Natural killer cell (primary cell): ENCODE results near the gene LHFPL3. TPM values are rescaled to one million over a fixed set of nuclear protein-coding genes. Genes with fewer than 3 reads are reported as not detected.
"Not testable (repeated sequence)": the region's sequence is repeated elsewhere in the genome, so short reads cannot be mapped to it uniquely, and the experiment has no call there.

Experiments used
- ATAC-seq, 3 donors: fragments of 150-1000 bp in 2 of 3; fragments of 200-7000 bp in 1 of 3; cut with Tn5 transposase; 1 replicate in 1 of 3; 2 replicates in 2 of 3; pipeline ENCODE4 v1.10.0; 2021; ENCODE audit warnings: mild to moderate bottlenecking in 2 of 3, moderate library complexity in 2 of 3
- DNase-seq, 2 donors: peaks; one replicate each; pipeline versions ENCODE4 v3.0.0 to v3.0.0-alpha.2; 2013 to 2021; ENCODE audit warnings: mixed read lengths in 1 of 2
- H3K27ac ChIP-seq: one replicate; pipeline ENCODE4 v1.5.1; 2013; ENCODE audit warnings: mild to moderate bottlenecking, low read length
- H3K27me3 ChIP-seq: one replicate; pipeline ENCODE4 v1.6.1; 2013; ENCODE audit warnings: low read length; ENCODE audit not compliant: control insufficient read depth, insufficient read depth
- H3K36me3 ChIP-seq: one replicate; pipeline ENCODE4 v1.6.1; 2013; ENCODE audit warnings: low read length; ENCODE audit not compliant: control insufficient read depth, insufficient read depth
- H3K4me1 ChIP-seq: one replicate; pipeline ENCODE4 v1.6.1; 2013; ENCODE audit warnings: low read length; ENCODE audit not compliant: control insufficient read depth, insufficient read depth
- H3K4me3 ChIP-seq: one replicate; pipeline ENCODE4 v1.5.1; 2013; ENCODE audit warnings: low read length
- H3K9me3 ChIP-seq: one replicate; pipeline ENCODE4 v1.6.1; 2013; ENCODE audit warnings: low read length; ENCODE audit not compliant: control insufficient read depth, insufficient read depth
- H3K27ac Mint-ChIP-seq, 2 donors: one replicate each; pipeline ENCODE4 v1.8.0; 2022; ENCODE audit warnings: mild to moderate bottlenecking in 2 of 2, mixed read lengths in 2 of 2, moderate library complexity in 1 of 2
- H3K27me3 Mint-ChIP-seq, 2 donors: one replicate each; pipeline ENCODE4 v1.8.0; 2022; ENCODE audit warnings: low read depth in 2 of 2, mixed read lengths in 2 of 2
- H3K36me3 Mint-ChIP-seq: one replicate; pipeline ENCODE4 v1.8.0; 2022; ENCODE audit warnings: mixed read lengths
- H3K4me1 Mint-ChIP-seq, 2 donors: one replicate each; pipeline ENCODE4 v1.8.0; 2022; ENCODE audit warnings: mixed read lengths in 2 of 2
- H3K4me3 Mint-ChIP-seq: one replicate; pipeline ENCODE4 v1.8.0; 2022; ENCODE audit warnings: mild to moderate bottlenecking, moderate library complexity, mixed read lengths
- H3K9me3 Mint-ChIP-seq, 2 donors: one replicate each; pipeline ENCODE4 v1.8.0; 2022; ENCODE audit warnings: mixed read lengths in 2 of 2
- WGBS: methylation state at CpG from one replicate; pipeline ENCODE4 v1.1.7; 2013; ENCODE audit warnings: missing lambda C conversion rate; ENCODE audit not compliant: insufficient coverage; 5-methylcytosine and 5-hydroxymethylcytosine counted together
- intact Hi-C: fragments of 100-400 bp; cut with micrococcal nuclease; formaldehyde crosslinking; loops from one replicate; pipeline ENCODE4 v1.14.2; 2022
- total RNA-seq, 4 donors: library from RNA; stranded (reverse); fragments of 120-200 nt in 1 of 4; gene quantifications; one replicate each; pipeline versions ENCODE4 v1.2.3 to v1.2.4, GENCODE V29; 2013 to 2022
- TF ChIP-seq, protein P1 (sequence below): fragments of 200-600 bp; IDR thresholded peaks from one replicate; pipeline ENCODE4 v1.8.0; 2022; ENCODE audit warnings: antibody characterized with exemption

Gene LHFPL3
- total RNA-seq, 3 donors from 2014 or later (not counting 1 experiment from before 2014, with no cell fraction given): not detected

DNA sequence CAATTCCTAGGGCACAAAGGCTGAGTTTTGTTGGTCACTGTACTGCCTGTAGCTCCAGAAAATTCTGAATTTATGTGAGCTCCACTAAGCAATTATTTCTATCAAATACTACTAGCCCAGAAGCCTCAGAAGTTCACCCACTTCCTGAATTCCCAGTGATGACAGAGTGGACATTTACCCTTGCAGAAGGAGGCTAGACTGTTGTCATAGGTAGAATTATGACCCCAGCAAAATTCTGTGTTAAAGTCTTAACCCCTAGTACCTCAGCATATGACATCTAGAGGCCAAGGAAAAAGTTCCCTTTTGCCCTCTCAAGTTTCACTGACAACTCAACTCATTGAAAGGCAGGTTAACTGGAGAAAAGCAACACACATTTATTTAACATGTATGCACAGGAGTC is 606.9 kb downstream of the LHFPL3 start:
- Mint-ChIP-seq H3K4me3 (no peak overlapping the region), H3K4me1 (peaks cover under 1% of the 10 kb centered on the region in 2 donors), H3K27me3 (no peaks in the 10 kb centered on the region), H3K9me3 (no peaks in the 10 kb centered on the region), H3K27ac (no peak overlapping the region), H3K36me3 (no peaks in the 10 kb centered on the region)
- ATAC-seq (no peak), DNase-seq (no peak)
- Histone ChIP-seq H3K4me1 (peaks cover 1% of the 10 kb centered on the region), H3K4me3 (no peak overlapping the region), H3K27ac (no peak overlapping the region), H3K9me3 (no peaks in the 10 kb centered on the region), H3K27me3 (no peaks in the 10 kb centered on the region), H3K36me3 (no peaks in the 10 kb centered on the region)
- intact Hi-C loops: no loop called here
- TF ChIP-seq, protein P1, sequence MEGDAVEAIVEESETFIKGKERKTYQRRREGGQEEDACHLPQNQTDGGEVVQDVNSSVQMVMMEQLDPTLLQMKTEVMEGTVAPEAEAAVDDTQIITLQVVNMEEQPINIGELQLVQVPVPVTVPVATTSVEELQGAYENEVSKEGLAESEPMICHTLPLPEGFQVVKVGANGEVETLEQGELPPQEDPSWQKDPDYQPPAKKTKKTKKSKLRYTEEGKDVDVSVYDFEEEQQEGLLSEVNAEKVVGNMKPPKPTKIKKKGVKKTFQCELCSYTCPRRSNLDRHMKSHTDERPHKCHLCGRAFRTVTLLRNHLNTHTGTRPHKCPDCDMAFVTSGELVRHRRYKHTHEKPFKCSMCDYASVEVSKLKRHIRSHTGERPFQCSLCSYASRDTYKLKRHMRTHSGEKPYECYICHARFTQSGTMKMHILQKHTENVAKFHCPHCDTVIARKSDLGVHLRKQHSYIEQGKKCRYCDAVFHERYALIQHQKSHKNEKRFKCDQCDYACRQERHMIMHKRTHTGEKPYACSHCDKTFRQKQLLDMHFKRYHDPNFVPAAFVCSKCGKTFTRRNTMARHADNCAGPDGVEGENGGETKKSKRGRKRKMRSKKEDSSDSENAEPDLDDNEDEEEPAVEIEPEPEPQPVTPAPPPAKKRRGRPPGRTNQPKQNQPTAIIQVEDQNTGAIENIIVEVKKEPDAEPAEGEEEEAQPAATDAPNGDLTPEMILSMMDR: no peak

DNA sequence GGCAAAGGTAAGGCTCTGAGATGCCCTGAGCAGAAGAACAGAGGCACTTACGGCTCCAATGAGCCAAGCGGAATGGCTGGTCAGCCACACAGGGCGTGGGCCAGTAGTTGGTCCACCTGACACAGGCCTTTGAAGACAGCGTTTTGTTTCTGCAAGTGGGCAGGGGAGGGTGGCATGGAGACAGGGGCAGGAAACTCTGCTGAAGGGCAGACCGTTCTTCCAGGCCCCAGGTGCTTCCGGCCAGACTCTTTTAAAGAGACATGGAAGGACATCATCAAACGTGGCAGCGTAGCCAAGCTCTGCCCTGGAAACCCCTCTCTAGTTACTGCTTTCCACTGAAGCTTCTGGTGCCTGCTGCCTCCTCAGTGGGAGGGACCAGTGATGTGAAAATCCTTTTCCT is 608.1 kb downstream of the LHFPL3 start:
- H3K4me3 Mint-ChIP-seq: no peak overlapping the region
- no peaks in the 10 kb centered on the region for H3K36me3 Mint-ChIP-seq
- no peak overlapping the region for H3K4me3 ChIP-seq
- ATAC-seq: no peak
- H3K27me3 ChIP-seq: no peaks in the 10 kb centered on the region
- intact Hi-C loops: no loop called here
- no peak overlapping the region for H3K27ac Mint-ChIP-seq
- H3K27me3 Mint-ChIP-seq: no peaks in the 10 kb centered on the region
- H3K36me3 ChIP-seq: no peaks in the 10 kb centered on the region
- no peaks in the 10 kb centered on the region for H3K9me3 ChIP-seq
- WGBS: 84% methylated on average over 8 of the region's 8 CpGs
- H3K4me1 Mint-ChIP-seq: peaks cover 13% of the 10 kb centered on the region in 2 donors
- H3K27ac ChIP-seq: no peak overlapping the region
- no peak for DNase-seq
- H3K4me1 ChIP-seq: peaks cover 10% of the 10 kb centered on the region
- H3K9me3 Mint-ChIP-seq: no peaks in the 10 kb centered on the region
- TF ChIP-seq, protein P1: no peak

DNA sequence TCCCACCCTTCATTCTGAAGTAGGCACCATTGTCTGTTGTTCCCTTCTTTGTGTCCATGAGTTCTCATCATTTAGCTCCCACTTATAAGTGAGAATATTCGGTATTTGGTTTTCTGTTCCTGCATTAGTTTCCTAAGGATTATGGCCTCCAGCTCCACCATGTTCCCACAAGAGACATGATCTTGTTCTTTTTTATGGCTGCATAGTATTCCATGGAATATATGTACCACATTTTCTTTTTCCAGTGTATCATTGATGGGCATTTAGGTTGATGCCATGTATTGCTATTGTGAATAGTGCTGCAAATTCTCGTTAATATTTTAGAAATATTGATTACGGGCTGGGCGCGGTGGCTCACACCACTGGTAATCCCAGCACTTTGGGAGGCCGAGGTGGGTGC is 609.1 kb downstream of the LHFPL3 start:
- H3K4me3 ChIP-seq, ATAC-seq, H3K27ac ChIP-seq, H3K9me3 ChIP-seq, H3K4me3 Mint-ChIP-seq, H3K9me3 Mint-ChIP-seq, H3K36me3 ChIP-seq, DNase-seq, H3K27me3 ChIP-seq, intact Hi-C loops, H3K27ac Mint-ChIP-seq, H3K27me3 Mint-ChIP-seq, H3K36me3 Mint-ChIP-seq: not testable (repeated sequence)
- peaks cover 19% of the 10 kb centered on the region for H3K4me1 ChIP-seq
- peaks cover 20 to 21% of the 10 kb centered on the region in 2 donors for H3K4me1 Mint-ChIP-seq
- 99% methylated on average over 5 of the region's 6 CpGs for WGBS

DNA sequence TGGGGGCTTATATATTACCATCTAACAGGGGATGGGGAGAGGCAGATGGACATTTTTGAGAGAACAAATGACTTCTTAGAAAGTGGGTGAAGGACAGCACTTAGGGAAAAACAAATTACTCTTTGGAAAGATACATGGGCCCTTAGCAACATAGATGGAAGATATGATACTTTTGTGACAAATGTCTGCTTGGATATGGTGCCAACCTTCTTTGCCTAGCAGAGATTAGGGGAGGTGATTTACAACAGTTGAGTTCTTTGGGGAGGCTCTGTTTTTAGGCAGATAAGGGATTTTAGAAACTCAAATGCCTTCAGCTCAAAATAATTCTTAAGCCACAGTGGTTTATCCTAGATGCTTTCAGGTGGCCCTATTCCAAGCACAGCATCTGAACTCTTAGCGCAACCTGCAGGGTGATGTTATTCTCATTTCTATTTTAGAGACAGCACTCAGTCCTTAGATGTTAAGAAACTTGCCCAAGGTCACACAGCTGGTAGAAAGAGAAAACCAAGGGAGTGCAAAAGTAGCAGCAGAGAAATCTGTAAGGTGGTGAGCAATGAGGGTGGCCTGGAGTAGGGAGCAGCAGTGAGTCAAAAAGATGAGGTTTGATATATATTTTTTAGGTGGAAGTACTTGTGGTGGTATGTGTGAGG is 610.5 kb downstream of the LHFPL3 start:
- Histone ChIP-seq H3K4me1 (peaks cover 33% of the 10 kb centered on the region), H3K27me3 (no peaks in the 10 kb centered on the region), H3K4me3 (no peak overlapping the region), H3K27ac (no peak overlapping the region), H3K36me3 (no peaks in the 10 kb centered on the region), H3K9me3 (no peaks in the 10 kb centered on the region)
- H3K36me3 Mint-ChIP-seq: no peaks in the 10 kb centered on the region
- H3K9me3 Mint-ChIP-seq: no peaks in the 10 kb centered on the region
- peak overlapping the region; percentile 43 for H3K4me3 Mint-ChIP-seq
- no peak for ATAC-seq
- 92% methylated on average over 1 of the region's 1 CpG for WGBS
- peaks cover 28 to 33% of the 10 kb centered on the region in 2 donors for H3K4me1 Mint-ChIP-seq
- intact Hi-C loops: loop anchor here (1.0 kb wide), 1 partner anchor 23 kb away; no protein-coding TSS in a partner anchor
- H3K27ac Mint-ChIP-seq: peak overlapping the region in 1 of 2 donors; percentile 7
- TF ChIP-seq, protein P1: no peak
- H3K27me3 Mint-ChIP-seq: no peaks in the 10 kb centered on the region
- DNase-seq: no peak
